Endodermal cell (in vitro differentiated cells): Measurements from ENCODE around the gene PANX3. TPM values are rescaled to one million over a fixed set of nuclear protein-coding genes. Genes with fewer than 3 reads are reported as not detected.

Source experiments
- DNase-seq: peaks from one replicate; pipeline ENCODE4 v3.0.0-alpha.2; 2017
- H3K27ac ChIP-seq: 2 replicates; pipeline ENCODE4 v1.5.1; 2013; ENCODE audit warnings: mild to moderate bottlenecking, low read depth, low read length, moderate library complexity
- H3K27me3 ChIP-seq: 2 replicates; pipeline ENCODE4 v1.6.1; 2013; ENCODE audit warnings: mild to moderate bottlenecking, low read length, moderate library complexity; ENCODE audit not compliant: insufficient read depth, control insufficient read depth, poor library complexity, severe bottlenecking
- H3K36me3 ChIP-seq: 2 replicates; pipeline ENCODE4 v1.7.0; 2013; ENCODE audit warnings: mild to moderate bottlenecking, low read length, moderate library complexity; ENCODE audit not compliant: control insufficient read depth, insufficient read depth
- H3K4me1 ChIP-seq: one replicate; pipeline ENCODE4 v1.7.0; 2013; ENCODE audit warnings: low read length; ENCODE audit not compliant: control insufficient read depth, insufficient read depth
- H3K4me3 ChIP-seq: 2 replicates; pipeline ENCODE4 v1.5.1; 2013; ENCODE audit warnings: mild to moderate bottlenecking, low read length, moderate library complexity
- H3K9ac ChIP-seq: 2 replicates; pipeline ENCODE4 v1.6.1; 2013; ENCODE audit warnings: mild to moderate bottlenecking, low read length, moderate library complexity; ENCODE audit not compliant: poor library complexity, severe bottlenecking; ENCODE audit errors: extremely low read depth
- H3K9me3 ChIP-seq: 2 replicates; pipeline ENCODE4 v1.6.1; 2013; ENCODE audit warnings: mild to moderate bottlenecking, low read length, moderate library complexity; ENCODE audit not compliant: control insufficient read depth
- H3K27ac Mint-ChIP-seq: 2 replicates; pipeline ENCODE4 v1.8.0; 2020; ENCODE audit warnings: mixed read lengths
- H3K27me3 Mint-ChIP-seq: 2 replicates; pipeline ENCODE4 v1.8.0; 2021; ENCODE audit warnings: mild to moderate bottlenecking, mixed read lengths; ENCODE audit not compliant: insufficient read depth
- H3K36me3 Mint-ChIP-seq: 2 replicates; pipeline ENCODE4 v1.8.0; 2020; ENCODE audit warnings: low read depth, mixed read lengths
- H3K4me1 Mint-ChIP-seq: 2 replicates; pipeline ENCODE4 v1.8.0; 2020; ENCODE audit warnings: mixed read lengths
- H3K4me3 Mint-ChIP-seq: 2 replicates; pipeline ENCODE4 v1.8.0; 2020; ENCODE audit warnings: mild to moderate bottlenecking, moderate library complexity, mixed read lengths
- H3K9me3 Mint-ChIP-seq: 2 replicates; pipeline ENCODE4 v1.8.0; 2020; ENCODE audit warnings: mild to moderate bottlenecking, mixed read lengths
- WGBS, 2 experiments: methylation state at CpG; one replicate each; pipeline versions ENCODE4 v1.1.5 to v1.1.7; 2013; ENCODE audit warnings: missing lambda C conversion rate in 2 of 2, mixed read lengths in 1 of 2; ENCODE audit not compliant: insufficient coverage in 1 of 2, insufficient read length in 1 of 2; 5-methylcytosine and 5-hydroxymethylcytosine counted together
- total RNA-seq, 2 donors: library from RNA; stranded (reverse); fragmentation: NEBNext Ultra II Directional in 1 of 2; extraction: Animal tissue kit (Norgen Biotek cat#: 25700) in 1 of 2; gene quantifications; 2 replicates in 1 of 2; 3 replicates in 1 of 2; pipeline ENCODE4 v1.2.1, GENCODE V29; 2021
- TF ChIP-seq, protein P1 (sequence below): fragments of 200-600 bp; sonication (generic); conservative IDR thresholded peaks from 2 replicates; pipeline ENCODE4 v1.5.0; 2021; ENCODE audit warnings: antibody characterized with exemption, mild to moderate bottlenecking

The PANX3 gene
- total RNA-seq, 2 donors from 2014 or later, result not detected

DNA sequence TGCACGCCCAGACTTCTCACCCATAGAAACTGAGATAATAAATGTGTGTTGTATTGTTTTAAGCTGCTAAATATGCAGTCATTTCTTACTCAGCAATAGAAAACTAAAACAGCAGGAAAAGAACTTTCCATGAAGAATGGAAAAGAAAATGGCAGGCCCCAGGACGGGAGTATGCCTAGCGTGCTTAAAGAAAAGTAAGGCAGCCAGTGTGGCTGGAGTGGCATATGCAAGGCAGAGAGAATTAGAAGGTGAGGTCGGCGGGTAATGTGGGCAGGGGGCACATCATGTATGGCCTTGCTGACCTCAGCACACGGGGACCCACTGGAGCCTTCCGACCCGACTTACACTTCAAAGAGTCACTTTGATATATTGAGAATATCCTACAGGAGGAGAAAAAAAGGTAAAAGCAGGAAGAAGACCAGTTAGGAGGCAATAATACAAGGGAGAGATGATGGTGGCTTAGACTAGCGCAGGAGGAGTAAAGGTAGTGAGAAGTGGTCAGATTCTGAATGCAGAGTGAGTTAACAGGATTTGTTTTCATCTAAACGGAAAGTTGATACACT lies 31.9 kb downstream of the PANX3 start:
- H3K4me1 Mint-ChIP-seq, result peaks cover 8% of the 10 kb centered on the region
- DNase-seq, result no peak
- H3K27ac Mint-ChIP-seq, result no peak overlapping the region
- TF ChIP-seq, protein P1, sequence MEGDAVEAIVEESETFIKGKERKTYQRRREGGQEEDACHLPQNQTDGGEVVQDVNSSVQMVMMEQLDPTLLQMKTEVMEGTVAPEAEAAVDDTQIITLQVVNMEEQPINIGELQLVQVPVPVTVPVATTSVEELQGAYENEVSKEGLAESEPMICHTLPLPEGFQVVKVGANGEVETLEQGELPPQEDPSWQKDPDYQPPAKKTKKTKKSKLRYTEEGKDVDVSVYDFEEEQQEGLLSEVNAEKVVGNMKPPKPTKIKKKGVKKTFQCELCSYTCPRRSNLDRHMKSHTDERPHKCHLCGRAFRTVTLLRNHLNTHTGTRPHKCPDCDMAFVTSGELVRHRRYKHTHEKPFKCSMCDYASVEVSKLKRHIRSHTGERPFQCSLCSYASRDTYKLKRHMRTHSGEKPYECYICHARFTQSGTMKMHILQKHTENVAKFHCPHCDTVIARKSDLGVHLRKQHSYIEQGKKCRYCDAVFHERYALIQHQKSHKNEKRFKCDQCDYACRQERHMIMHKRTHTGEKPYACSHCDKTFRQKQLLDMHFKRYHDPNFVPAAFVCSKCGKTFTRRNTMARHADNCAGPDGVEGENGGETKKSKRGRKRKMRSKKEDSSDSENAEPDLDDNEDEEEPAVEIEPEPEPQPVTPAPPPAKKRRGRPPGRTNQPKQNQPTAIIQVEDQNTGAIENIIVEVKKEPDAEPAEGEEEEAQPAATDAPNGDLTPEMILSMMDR, result no peak
- Histone ChIP-seq H3K27ac (no peak overlapping the region), H3K9me3 (peaks cover 5% of the 10 kb centered on the region), H3K4me1 (no peaks in the 10 kb centered on the region), H3K36me3 (peaks cover under 1% of the 10 kb centered on the region), H3K4me3 (no peak overlapping the region), H3K9ac (no peak overlapping the region), H3K27me3 (no peaks in the 10 kb centered on the region)
- no peak overlapping the region for H3K4me3 Mint-ChIP-seq
- no peaks in the 10 kb centered on the region for H3K27me3 Mint-ChIP-seq
- H3K36me3 Mint-ChIP-seq, result peaks cover 8% of the 10 kb centered on the region
- peaks cover 3% of the 10 kb centered on the region for H3K9me3 Mint-ChIP-seq
- 94 to 95% methylated on average over 3 to 9 of the region's 10 CpGs for WGBS, 2 experiments

GRCh38 chr11:124643605-124644425 lies 32.6 kb downstream of the PANX3 start:
- Histone ChIP-seq H3K27me3 (no peaks in the 10 kb centered on the region), H3K36me3 (no peaks in the 10 kb centered on the region), H3K4me3 (no peak overlapping the region), H3K9ac (no peak overlapping the region), H3K27ac (no peak overlapping the region), H3K4me1 (no peaks in the 10 kb centered on the region), H3K9me3 (peaks cover 5% of the 10 kb centered on the region)
- peaks cover 3% of the 10 kb centered on the region for H3K9me3 Mint-ChIP-seq
- no peak for DNase-seq
- H3K27me3 Mint-ChIP-seq, result no peaks in the 10 kb centered on the region
- H3K4me1 Mint-ChIP-seq, result peaks cover 5% of the 10 kb centered on the region
- no peak overlapping the region for H3K27ac Mint-ChIP-seq
- TF ChIP-seq, protein P1, result no peak
- WGBS, 2 experiments, result 66 to 70% methylated on average over 2 to 3 of the region's 3 CpGs
- H3K36me3 Mint-ChIP-seq, result peaks cover 2% of the 10 kb centered on the region
- H3K4me3 Mint-ChIP-seq, result no peak overlapping the region

DNA sequence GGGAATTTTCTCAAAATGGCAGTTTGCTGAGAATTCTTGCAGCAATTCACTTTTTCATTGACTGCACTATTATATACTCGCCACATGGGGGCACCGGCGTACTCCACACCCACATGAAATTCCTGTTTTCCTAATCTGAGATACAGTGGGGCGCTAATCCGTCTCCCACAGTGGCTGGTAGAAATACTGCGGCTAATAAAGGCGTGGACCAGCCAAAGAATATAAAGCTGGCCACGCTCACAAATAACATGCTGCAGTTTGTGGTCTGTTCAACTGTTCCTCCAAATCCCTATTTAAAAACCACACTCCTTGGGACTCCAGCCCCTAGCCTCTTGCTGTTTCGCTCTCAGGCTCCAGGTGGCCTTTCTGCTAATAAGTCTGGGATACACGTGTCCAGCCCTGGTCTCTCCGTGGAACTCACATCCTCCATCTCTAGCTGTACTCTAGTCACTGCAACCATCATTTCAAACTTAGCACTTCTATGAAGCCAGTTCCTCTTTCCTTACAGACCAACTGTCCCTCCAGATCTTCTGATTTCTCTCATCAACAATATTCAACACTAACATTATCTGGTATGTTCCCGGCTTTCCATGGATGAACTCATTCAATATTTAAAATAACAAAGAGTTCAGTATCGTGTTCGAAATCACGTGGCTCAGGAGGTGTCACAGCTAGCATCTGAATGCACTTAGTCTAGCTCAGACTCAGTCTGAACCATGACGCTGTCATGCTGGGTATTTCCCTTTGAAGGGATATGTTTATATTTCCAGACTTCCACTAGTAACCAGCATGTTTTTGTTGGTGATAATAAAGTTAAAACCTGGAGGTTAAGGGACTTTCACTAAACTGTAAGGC lies 33.4 kb downstream of the PANX3 start:
- H3K4me3 Mint-ChIP-seq, result no peak overlapping the region
- H3K27ac Mint-ChIP-seq, result no peak overlapping the region
- H3K36me3 Mint-ChIP-seq, result peaks cover 2% of the 10 kb centered on the region

More for the DNA sequence above, 33.4 kb downstream of the PANX3 start:
- no peaks in the 10 kb centered on the region for H3K27me3 Mint-ChIP-seq
- Histone ChIP-seq H3K27ac (no peak overlapping the region), H3K4me1 (no peaks in the 10 kb centered on the region), H3K27me3 (no peaks in the 10 kb centered on the region), H3K9me3 (peaks cover 5% of the 10 kb centered on the region), H3K4me3 (no peak overlapping the region), H3K9ac (no peak overlapping the region), H3K36me3 (no peaks in the 10 kb centered on the region)
- TF ChIP-seq, protein P1, result peak; percentile 89
- peak; percentile 86 for DNase-seq
- peaks cover 3% of the 10 kb centered on the region for H3K9me3 Mint-ChIP-seq
- peaks cover 5% of the 10 kb centered on the region for H3K4me1 Mint-ChIP-seq
- WGBS, 2 experiments, result 34 to 50% methylated on average over 10 to 16 of the region's 16 CpGs
